NCI-H1105 (cell line): ENCODE data around the gene ACVR2A.
A peak's percentile ranks its signal among the peaks of the same experiment; 100 is the strongest.

Experiments
- DNase-seq: peaks from one replicate; lab custom pipeline; 2025; lab: John Stamatoyannopoulos, UW

The ACVR2A gene

GRCh38 chr2:147855316-147855715 lies 10.5 kb downstream of the ACVR2A start:
- no peak for DNase-seq

GRCh38 chr2:147855977-147856376 lies 11.1 kb downstream of the ACVR2A start:
- no peak for DNase-seq

GRCh38 chr2:147860009-147860408 lies 15.2 kb downstream of the ACVR2A start:
- DNase-seq: no peak

GRCh38 chr2:147862859-147863516 lies 18.2 kb downstream of the ACVR2A start:
- DNase-seq: no peak

- no peak for DNase-seq
Measured at GRCh38 chr2:147863835-147864234, 19.0 kb downstream of the ACVR2A start.

- DNase-seq: no peak
Measured at GRCh38 chr2:147865560-147865959, 20.7 kb downstream of the ACVR2A start.

GRCh38 chr2:147867050-147867449 lies 22.2 kb downstream of the ACVR2A start:
- no peak for DNase-seq

- DNase-seq: no peak
Measured at GRCh38 chr2:147869934-147870333, 25.1 kb downstream of the ACVR2A start.

- no peak for DNase-seq
Measured at GRCh38 chr2:147872967-147873366, 28.1 kb downstream of the ACVR2A start.

- no peak for DNase-seq
Measured at GRCh38 chr2:147873859-147874483, 29.1 kb downstream of the ACVR2A start.

GRCh38 chr2:147879846-147880245 lies 35.0 kb downstream of the ACVR2A start:
- DNase-seq: no peak

GRCh38 chr2:147882631-147883030 lies 37.8 kb downstream of the ACVR2A start:
- no peak for DNase-seq

- DNase-seq: no peak
Measured at GRCh38 chr2:147884830-147885229, 40.0 kb downstream of the ACVR2A start.

- DNase-seq: no peak
Measured at GRCh38 chr2:147886136-147886535, 41.3 kb downstream of the ACVR2A start.

GRCh38 chr2:147888680-147889079 lies 43.9 kb downstream of the ACVR2A start:
- DNase-seq: no peak

- DNase-seq: no peak
Measured at GRCh38 chr2:147904051-147904450, 59.2 kb downstream of the ACVR2A start.

- DNase-seq: no peak
Measured at GRCh38 chr2:147909178-147909577, 64.3 kb downstream of the ACVR2A start.

- DNase-seq: peak; percentile 36
Measured at GRCh38 chr2:147910990-147911473, 66.2 kb downstream of the ACVR2A start.

- DNase-seq: peak; percentile 22
Measured at GRCh38 chr2:147913701-147914480, 69.1 kb downstream of the ACVR2A start.

GRCh38 chr2:147916067-147916466 lies 71.2 kb downstream of the ACVR2A start:
- no peak for DNase-seq

- DNase-seq: no peak
Measured at GRCh38 chr2:147916723-147917122, 71.9 kb downstream of the ACVR2A start.

GRCh38 chr2:147917161-147917560 lies 72.3 kb downstream of the ACVR2A start:
- DNase-seq: no peak

- DNase-seq: no peak
Measured at GRCh38 chr2:147923846-147924245, 79.0 kb downstream of the ACVR2A start.
